ENCODE results near the gene DERA. TPM values are rescaled to one million over a fixed set of nuclear protein-coding genes. Genes with fewer than 3 reads are reported as not detected.

Gene DERA
- total and polyA plus RNA-seq, 9 of the 15 experiments (the other 6 are each of a cell fraction or from before 2014, with no cell fraction given): 5.5 to 15.5 (median 7.8) TPM

- TF ChIP-seq ZNF740 (CRISPR knock-in tag; IDR thresholded peaks at IDR 0.05) (no peak), ZNF740 (tag; IDR thresholded peaks at IDR 0.05) (no peak), NFE2 (IDR thresholded peaks at IDR 0.05; ENCODE audit: low read depth) (no peak), ZNF778 (CRISPR knock-in tag; IDR thresholded peaks at IDR 0.05) (no peak), NEUROD1 (IDR thresholded peaks at IDR 0.05; ENCODE audit: borderline replicate concordance, low read depth, low read length, partially characterized antibody) (no peak), RBM17 (IDR thresholded peaks at IDR 0.05; ENCODE audit: borderline replicate concordance, low read depth, low read length) (no peak), POLR3A (IDR thresholded peaks at IDR 0.05; ENCODE audit: borderline replicate concordance, extremely low read depth, insufficient read depth, insufficient read length) (no peak)
These were observed 26.8 kb downstream of the DERA start (continued) for GRCh38 chr12:15937902-15938301.

DNA sequence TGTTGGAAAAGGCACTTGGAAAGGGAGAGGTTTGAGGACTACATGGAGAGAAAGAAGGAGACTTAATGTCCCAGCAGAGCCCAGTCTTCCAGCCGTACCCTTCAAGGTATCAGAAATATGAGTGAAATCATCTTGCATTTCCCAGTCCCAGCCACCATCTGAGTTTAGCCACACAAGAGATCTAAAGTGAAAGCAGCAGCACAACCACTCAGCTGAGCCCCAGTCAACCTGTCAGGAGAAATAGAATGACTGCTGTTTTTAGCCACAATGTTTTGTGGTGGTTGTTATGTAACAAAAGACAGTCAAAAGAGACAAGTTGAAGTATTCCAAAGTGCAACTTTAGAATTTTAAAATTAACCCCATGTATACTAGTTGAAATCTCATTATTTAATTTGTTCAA, 28.0 kb downstream of the DERA start:
- ChIA-PET POLR2A (interaction anchor here (1.0 to 1.3 kb wide), 2 partner anchors 9 to 10 kb away, joined by 4 to 5 read pairs; no protein-coding TSS in a partner anchor), CTCF (ENCODE audit: low intra/inter-chr PET ratio) (no interaction called here)
- no peaks in the 10 kb centered on the region for H3K9me3 ChIP-seq (replicated peaks; ENCODE audit: control insufficient read depth, insufficient read depth, low read depth, low read length)
- ATAC-seq: no peak
- BruUV-seq (replicated peaks): no TSS peak
- no peak overlapping the region for H3K9ac ChIP-seq (ENCODE audit: insufficient read depth in 1 of 2, low read depth in 2 of 2, low read length in 2 of 2)
- TF ChIP-seq, protein P1, sequence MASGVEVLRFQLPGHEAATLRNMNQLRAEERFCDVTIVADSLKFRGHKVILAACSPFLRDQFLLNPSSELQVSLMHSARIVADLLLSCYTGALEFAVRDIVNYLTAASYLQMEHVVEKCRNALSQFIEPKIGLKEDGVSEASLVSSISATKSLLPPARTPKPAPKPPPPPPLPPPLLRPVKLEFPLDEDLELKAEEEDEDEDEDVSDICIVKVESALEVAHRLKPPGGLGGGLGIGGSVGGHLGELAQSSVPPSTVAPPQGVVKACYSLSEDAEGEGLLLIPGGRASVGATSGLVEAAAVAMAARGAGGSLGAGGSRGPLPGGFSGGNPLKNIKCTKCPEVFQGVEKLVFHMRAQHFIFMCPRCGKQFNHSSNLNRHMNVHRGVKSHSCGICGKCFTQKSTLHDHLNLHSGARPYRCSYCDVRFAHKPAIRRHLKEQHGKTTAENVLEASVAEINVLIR (CRISPR knock-in tag; IDR thresholded peaks at IDR 0.05): no peak
- TF ChIP-seq POLR2AphosphoS5 (IDR thresholded peaks at IDR 0.05; ENCODE audit: control insufficient read depth, insufficient read depth, low read depth, low read length): no peak
- TF ChIP-seq CHD1 (IDR thresholded peaks at IDR 0.05; ENCODE audit: low read length): no peak
- TF ChIP-seq HDAC8 (tag; IDR thresholded peaks at IDR 0.05): no peak
- TF ChIP-seq ZNF696 (CRISPR knock-in tag; conservative IDR thresholded peaks at IDR 0.05): no peak
- intact Hi-C loops (cut with micrococcal nuclease): no loop called here
- in situ Hi-C loops (cut with MboI): no loop called here
- no peaks in the 10 kb centered on the region for H4K20me1 ChIP-seq (replicated peaks; ENCODE audit: control insufficient read depth, insufficient read depth, low read length)
- no peak overlapping the region for H3K4me2 ChIP-seq (ENCODE audit: insufficient read depth, low read length)
- no peak overlapping the region for H3K27ac ChIP-seq (ENCODE audit: extremely low read depth, low read depth, low read length)
- no peaks in the 10 kb centered on the region; a peak in 1 of 5 replicates for H3K4me1 ChIP-seq (replicated peaks in 1 of 2; ENCODE audit: control insufficient read depth in 2 of 2, insufficient read depth in 2 of 2, low read length in 2 of 2)
- H2AFZ ChIP-seq (ENCODE audit: low read depth, low read length): no peak overlapping the region
- no peak for FAIRE-seq
- no peak for DNase-seq (ENCODE audit: extremely low read depth in 1 of 4, low spot score in 3 of 4)
- H3K4me3 ChIP-seq: no peak overlapping the region
- H3K79me2 ChIP-seq (ENCODE audit: control insufficient read depth, insufficient read depth, low read length): no peaks in the 10 kb centered on the region
- no peaks in the 10 kb centered on the region for H3K9me1 ChIP-seq (ENCODE audit: control insufficient read depth, insufficient read depth, low read length)
- H3K36me3 ChIP-seq (ENCODE audit: control insufficient read depth, insufficient read depth, low read length): no peaks in the 10 kb centered on the region
- H3K27me3 ChIP-seq (ENCODE audit: control insufficient read depth in 2 of 2, insufficient read depth in 2 of 2, low read length in 2 of 2): no peaks in the 10 kb centered on the region
- WGBS (ENCODE audit: insufficient coverage, low coverage, missing lambda C conversion rate): 7% methylated on average over 1 of the region's 1 CpG

All from K562 (cell line).